Smooth muscle cell (in vitro differentiated cells): ENCODE measurements around the gene STK32C. TPM values are rescaled to one million over a fixed set of nuclear protein-coding genes. Genes with fewer than 3 reads are reported as not detected.

ENCODE experiments used
- DNase-seq: peaks from one replicate; lab custom pipeline; 2025; ENCODE audit not compliant: unreplicated experiment; lab: John Stamatoyannopoulos, UW
- H2AFZ ChIP-seq: fragments of 200-600 bp; sonication (generic); 2 replicates; pipeline ENCODE4 v1.6.0; 2016; ENCODE audit warnings: antibody characterized with exemption, low read depth, mild to moderate bottlenecking
- H3F3A ChIP-seq: fragments of 200-600 bp; sonication (generic); 2 replicates; pipeline ENCODE4 v1.6.0; 2017; ENCODE audit warnings: antibody characterized with exemption, low read depth
- H3K27ac ChIP-seq: fragments of 200-600 bp; sonication (generic); 2 replicates; pipeline ENCODE4 v1.5.1; 2016; ENCODE audit warnings: low read depth, mild to moderate bottlenecking
- H3K27me3 ChIP-seq: fragments of 200-600 bp; sonication (generic); 2 replicates; pipeline ENCODE4 v1.6.1; 2016; ENCODE audit warnings: low read depth, mild to moderate bottlenecking
- H3K36me3 ChIP-seq: fragments of 200-600 bp; sonication (generic); 2 replicates; pipeline ENCODE4 v1.5.1; 2016; ENCODE audit warnings: low read depth
- H3K4me1 ChIP-seq: fragments of 200-600 bp; sonication (generic); 2 replicates; pipeline ENCODE4 v1.5.1; 2016; ENCODE audit warnings: low read depth
- H3K4me2 ChIP-seq: fragments of 200-600 bp; sonication (generic); 2 replicates; pipeline ENCODE4 v1.6.0; 2016; ENCODE audit warnings: mild to moderate bottlenecking
- H3K4me3 ChIP-seq: fragments of 200-600 bp; sonication (generic); 2 replicates; pipeline ENCODE4 v1.5.1; 2016; ENCODE audit warnings: mild to moderate bottlenecking
- H3K79me2 ChIP-seq: fragments of 200-600 bp; sonication (generic); 2 replicates; pipeline ENCODE4 v1.6.0; 2016; ENCODE audit warnings: low read depth, mild to moderate bottlenecking
- H3K9ac ChIP-seq: fragments of 200-600 bp; sonication (generic); 2 replicates; pipeline ENCODE4 v1.6.0; 2016; ENCODE audit warnings: low read depth
- H3K9me3 ChIP-seq: fragments of 200-600 bp; sonication (generic); replicated peaks from 2 replicates; pipeline ENCODE4 v1.5.1; 2016; ENCODE audit warnings: low read depth
- H4K20me1 ChIP-seq: fragments of 200-600 bp; sonication (generic); 2 replicates; pipeline ENCODE4 v1.6.0; 2016; ENCODE audit warnings: low read depth
- WGBS: methylation state at CpG from one replicate; pipeline ENCODE4 v1.1.7; 2016; ENCODE audit warnings: low lambda C conversion rate; 5-methylcytosine and 5-hydroxymethylcytosine counted together
- polyA plus RNA-seq: library from polyadenylated mRNA; unstranded; fragments of >200 nt; fragmentation: Nextera tagmentation; extraction: Ambion mirVana; gene quantifications from 2 replicates; pipeline ENCODE4 v1.2.1, GENCODE V29; 2016
- total RNA-seq: library from RNA; depleted of rRNA; stranded (reverse); fragments of >200 nt; gene quantifications from 2 replicates; pipeline ENCODE4 v1.2.3, GENCODE V29; 2014
- TF ChIP-seq, protein P1 (sequence below): fragments of 200-600 bp; sonication (generic); IDR thresholded peaks from 2 replicates; pipeline ENCODE4 v1.5.1; 2017; ENCODE audit warnings: borderline replicate concordance, mild to moderate bottlenecking, antibody characterized with exemption; ENCODE audit not compliant: insufficient read depth, poor library complexity, severe bottlenecking

The STK32C gene
- total and polyA plus RNA-seq, 2 experiments from 2014 or later = 2.3 to 13.2 TPM

DNA sequence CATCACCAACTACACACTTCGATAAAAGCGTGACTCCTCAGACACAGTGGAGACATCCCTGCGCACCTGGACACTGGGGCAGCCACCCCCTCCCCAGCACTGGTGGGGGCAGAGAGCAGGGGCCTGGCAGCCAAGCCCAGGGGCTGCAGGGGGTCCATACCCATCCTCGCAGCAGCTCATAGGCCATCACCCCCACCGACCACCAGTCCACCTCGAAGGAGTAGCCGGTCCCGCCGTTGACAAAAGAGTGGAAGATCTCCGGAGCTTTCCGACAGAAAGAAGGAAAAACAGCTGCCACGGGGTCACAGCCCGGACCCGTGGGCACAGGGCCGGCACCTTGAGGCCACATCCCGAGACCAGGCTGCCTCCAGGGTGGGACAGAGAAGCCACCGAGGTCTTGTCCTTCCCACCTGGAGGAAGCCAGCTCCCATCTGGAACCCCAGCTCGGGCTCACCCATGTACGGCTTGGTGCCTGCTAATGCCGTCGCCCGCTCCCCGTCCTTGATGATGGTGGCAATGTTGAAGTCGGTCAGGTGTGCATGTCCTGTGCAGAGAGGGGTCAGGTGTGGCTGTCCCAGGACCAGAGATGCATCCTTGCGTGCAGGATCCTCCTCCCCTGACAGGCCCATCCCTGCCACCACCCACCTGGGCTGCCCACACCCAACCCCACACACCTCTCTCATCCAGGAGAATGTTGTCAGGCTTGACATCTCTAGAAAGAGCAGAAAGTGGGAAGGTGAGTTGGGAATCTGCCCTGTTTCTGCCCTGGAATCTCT is 82.5 kb downstream of the STK32C start:
- Histone ChIP-seq H4K20me1 (no peaks in the 10 kb centered on the region), H3K4me3 (no peak overlapping the region), H3K9me3 (no peaks in the 10 kb centered on the region), H3K4me1 (no peaks in the 10 kb centered on the region), H3K27me3 (no peaks in the 10 kb centered on the region), H2AFZ (no peak overlapping the region), H3K27ac (no peak overlapping the region), H3K9ac (no peak overlapping the region), H3K79me2 (no peaks in the 10 kb centered on the region), H3K4me2 (no peak overlapping the region), H3F3A (no peaks in the 10 kb centered on the region), H3K36me3 (no peaks in the 10 kb centered on the region)
- no peak for DNase-seq
- TF ChIP-seq, protein P1, sequence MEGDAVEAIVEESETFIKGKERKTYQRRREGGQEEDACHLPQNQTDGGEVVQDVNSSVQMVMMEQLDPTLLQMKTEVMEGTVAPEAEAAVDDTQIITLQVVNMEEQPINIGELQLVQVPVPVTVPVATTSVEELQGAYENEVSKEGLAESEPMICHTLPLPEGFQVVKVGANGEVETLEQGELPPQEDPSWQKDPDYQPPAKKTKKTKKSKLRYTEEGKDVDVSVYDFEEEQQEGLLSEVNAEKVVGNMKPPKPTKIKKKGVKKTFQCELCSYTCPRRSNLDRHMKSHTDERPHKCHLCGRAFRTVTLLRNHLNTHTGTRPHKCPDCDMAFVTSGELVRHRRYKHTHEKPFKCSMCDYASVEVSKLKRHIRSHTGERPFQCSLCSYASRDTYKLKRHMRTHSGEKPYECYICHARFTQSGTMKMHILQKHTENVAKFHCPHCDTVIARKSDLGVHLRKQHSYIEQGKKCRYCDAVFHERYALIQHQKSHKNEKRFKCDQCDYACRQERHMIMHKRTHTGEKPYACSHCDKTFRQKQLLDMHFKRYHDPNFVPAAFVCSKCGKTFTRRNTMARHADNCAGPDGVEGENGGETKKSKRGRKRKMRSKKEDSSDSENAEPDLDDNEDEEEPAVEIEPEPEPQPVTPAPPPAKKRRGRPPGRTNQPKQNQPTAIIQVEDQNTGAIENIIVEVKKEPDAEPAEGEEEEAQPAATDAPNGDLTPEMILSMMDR = no peak
- WGBS = 93% methylated on average over 25 of the region's 25 CpGs

DNA sequence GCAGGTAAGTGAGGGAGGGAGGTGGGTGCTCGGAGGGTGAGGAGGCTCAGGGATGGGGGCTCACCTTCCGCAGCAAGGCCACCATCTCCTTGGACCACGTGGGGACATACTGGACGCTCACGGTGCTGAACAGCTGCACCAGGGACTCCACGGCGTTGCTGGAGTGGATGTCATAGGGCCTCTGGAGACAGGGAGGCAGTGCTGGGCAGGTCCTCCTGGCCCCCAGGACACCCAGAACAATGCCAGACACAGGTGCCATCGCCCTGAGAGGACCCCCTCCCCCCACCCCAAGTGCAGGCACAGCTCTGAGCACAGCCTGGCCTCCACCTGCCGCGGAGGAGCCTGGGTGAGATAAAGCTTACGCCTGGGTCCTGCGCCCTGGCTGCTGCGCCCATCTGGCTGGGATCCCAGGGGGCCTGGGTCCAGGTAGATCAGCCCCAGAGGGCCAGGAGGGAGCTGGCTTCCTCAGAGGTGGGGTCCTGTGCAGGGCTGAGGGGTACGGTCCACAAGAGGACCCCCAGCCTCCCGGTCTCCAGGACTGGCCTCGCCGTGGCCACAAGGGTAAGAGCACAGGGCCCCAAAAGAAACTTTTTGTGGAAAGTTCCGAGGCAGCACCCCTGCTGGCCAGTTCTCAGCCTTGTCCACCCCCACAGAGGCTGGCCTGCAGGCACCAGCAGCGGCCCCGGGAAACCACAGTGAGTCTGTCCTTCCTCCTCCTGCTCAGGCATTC is 83.2 kb downstream of the STK32C start:
- no peak for DNase-seq
- TF ChIP-seq, protein P1 = no peak
- H3K9ac ChIP-seq = no peak overlapping the region
- H2AFZ ChIP-seq = no peak overlapping the region
- no peaks in the 10 kb centered on the region for H3F3A ChIP-seq
- no peak overlapping the region for H3K4me2 ChIP-seq
- no peaks in the 10 kb centered on the region for H3K36me3 ChIP-seq
- 91% methylated on average over 20 of the region's 20 CpGs for WGBS
- H4K20me1 ChIP-seq = no peaks in the 10 kb centered on the region
- no peaks in the 10 kb centered on the region for H3K27me3 ChIP-seq
- no peaks in the 10 kb centered on the region for H3K4me1 ChIP-seq
- H3K9me3 ChIP-seq = no peaks in the 10 kb centered on the region
- no peak overlapping the region for H3K4me3 ChIP-seq
- H3K27ac ChIP-seq = no peak overlapping the region
- no peaks in the 10 kb centered on the region for H3K79me2 ChIP-seq

DNA sequence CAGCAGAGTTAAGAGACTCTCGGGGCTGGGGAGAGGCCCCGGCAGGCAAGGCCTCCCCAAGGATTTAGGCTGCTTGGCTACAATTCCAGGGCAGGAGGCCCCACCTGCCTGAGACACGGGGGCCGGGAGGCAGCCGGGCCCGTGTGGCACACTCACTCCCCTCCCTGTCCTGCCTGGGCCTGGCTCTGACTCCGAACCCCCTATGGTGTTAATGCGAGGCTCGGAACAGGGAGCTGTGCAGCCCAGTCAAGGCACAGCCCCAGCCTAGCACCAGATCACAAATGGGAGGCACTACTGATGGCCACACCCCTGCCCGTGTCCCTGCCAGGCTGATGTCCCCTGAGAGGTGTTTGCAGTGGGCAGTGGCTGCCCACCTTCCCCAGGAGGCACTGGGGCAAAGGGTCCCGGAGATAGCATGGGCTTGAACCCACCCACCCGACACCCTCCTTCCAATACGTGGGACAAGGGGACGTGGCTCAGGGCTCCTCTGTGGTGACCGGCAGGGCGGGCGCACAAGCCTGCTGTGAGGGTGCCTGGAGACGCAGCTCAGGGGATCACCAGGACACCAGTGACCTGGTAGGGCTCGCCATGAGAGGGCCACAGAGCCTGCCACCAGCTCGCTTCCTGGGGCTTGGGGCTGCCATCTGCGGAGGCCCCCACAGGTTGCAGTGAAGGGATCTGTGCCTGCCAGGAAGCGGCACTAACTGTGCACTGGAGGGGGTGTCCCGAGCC is 84.0 kb downstream of the STK32C start:
- DNase-seq = no peak
- no peak overlapping the region for H3K4me3 ChIP-seq
- no peaks in the 10 kb centered on the region for H3K9me3 ChIP-seq
- no peak overlapping the region for H3K9ac ChIP-seq
- H3K27me3 ChIP-seq = no peaks in the 10 kb centered on the region
- no peak overlapping the region for H3K4me2 ChIP-seq
- 90% methylated on average over 21 of the region's 23 CpGs for WGBS
- no peaks in the 10 kb centered on the region for H4K20me1 ChIP-seq
- H3F3A ChIP-seq = no peaks in the 10 kb centered on the region
- no peaks in the 10 kb centered on the region for H3K79me2 ChIP-seq
- no peak overlapping the region for H3K27ac ChIP-seq
- no peaks in the 10 kb centered on the region for H3K36me3 ChIP-seq
- no peaks in the 10 kb centered on the region for H3K4me1 ChIP-seq
- H2AFZ ChIP-seq = no peak overlapping the region
- TF ChIP-seq, protein P1 = no peak
